Endothelial cell of umbilical vein (primary cell): ENCODE measurements around the gene HPX. TPM values are rescaled to one million over a fixed set of nuclear protein-coding genes. Genes with fewer than 3 reads are reported as not detected.

Experiments used
- BruUV-seq: library from RNA; stranded (reverse); fragments of 400-500 nt; replicated peaks from 2 replicates; lab custom pipeline; 2021; lab: Mats Ljungman, UMichigan
- CTCF ChIA-PET: fragments of 300-600, 350-600 bp; sonication (Branson Sonifier 250); formaldehyde crosslinking; loops from one replicate; lab custom pipeline; 2021; ENCODE audit warnings: antibody characterized with exemption, inconsistent platforms; lab: Charles Lee
- POLR2A ChIA-PET: fragments of 300-600, 350-600 bp; sonication (Branson Sonifier 250); formaldehyde crosslinking; loops from one replicate; lab custom pipeline; 2021; ENCODE audit warnings: antibody characterized with exemption, inconsistent platforms; lab: Charles Lee
- DNase-seq: peaks from one replicate; pipeline ENCODE4 v3.0.0-alpha.2; 2011; ENCODE audit warnings: low read depth, low spot score
- FAIRE-seq: peaks from 2 replicates; lab custom pipeline; 2011; peaks lifted over from hg19 to GRCh38; lab: Jason Lieb, UNC
- H2AFZ ChIP-seq: 2 replicates; pipeline ENCODE4 v1.6.0; 2012; ENCODE audit warnings: low read depth, low read length, control low read depth, inconsistent platforms
- H3K27ac ChIP-seq: 2 replicates; pipeline ENCODE4 v1.5.1; 2011; ENCODE audit warnings: low read depth, mild to moderate bottlenecking, control low read depth, low read length, moderate library complexity; ENCODE audit not compliant: insufficient read depth
- H3K27me3 ChIP-seq, 2 experiments: 2 replicates each; pipeline versions ENCODE4 v1.6.0 to v1.6.1; 2011; ENCODE audit warnings: low read length in 2 of 2, mixed read lengths in 1 of 2; ENCODE audit not compliant: control insufficient read depth in 2 of 2, insufficient read depth in 2 of 2
- H3K36me3 ChIP-seq, 2 experiments: 2 replicates in 1 of 2; 3 replicates in 1 of 2; pipeline ENCODE4 v1.5.1; 2011; ENCODE audit warnings: low read length in 2 of 2, mild to moderate bottlenecking in 1 of 2, moderate library complexity in 1 of 2; ENCODE audit not compliant: control insufficient read depth in 2 of 2, insufficient read depth in 2 of 2; ENCODE audit errors: extremely low read depth in 1 of 2
- H3K4me1 ChIP-seq: 3 replicates; pipeline ENCODE4 v1.5.1; 2011; ENCODE audit warnings: mild to moderate bottlenecking, low read length; ENCODE audit not compliant: control insufficient read depth, insufficient read depth; ENCODE audit errors: extremely low read depth
- H3K4me2 ChIP-seq: 2 replicates; pipeline ENCODE4 v1.6.1; 2011; ENCODE audit warnings: low read length, control low read depth, mixed read lengths; ENCODE audit not compliant: insufficient read depth
- H3K4me3 ChIP-seq, 3 experiments: fragments of 200-600 bp in 1 of 3; sonication (generic), shearing (Covaris generic) in 1 of 3; replicated peaks in 1 of 3; 2 replicates each; pipeline ENCODE4 v1.5.1; 2011 to 2016; ENCODE audit warnings: control low read depth in 3 of 3, low read length in 3 of 3, mild to moderate bottlenecking in 2 of 3, inconsistent platforms in 1 of 3, low read depth in 1 of 3, moderate library complexity in 1 of 3; ENCODE audit not compliant: insufficient read depth in 1 of 3
- H3K79me2 ChIP-seq: 2 replicates; pipeline ENCODE4 v1.6.0; 2012; ENCODE audit warnings: low read length, inconsistent platforms; ENCODE audit not compliant: control insufficient read depth, insufficient read depth
- H3K9ac ChIP-seq: replicated peaks from 2 replicates; pipeline ENCODE3; 2011; ENCODE audit warnings: low read length, control low read depth; ENCODE audit not compliant: insufficient read depth; ENCODE audit errors: extremely low read depth
- H3K9me1 ChIP-seq: replicated peaks from 3 replicates; pipeline ENCODE4 v1.6.0; 2011; ENCODE audit warnings: mild to moderate bottlenecking, low read length; ENCODE audit not compliant: control insufficient read depth, insufficient read depth; ENCODE audit errors: extremely low read depth
- H3K9me3 ChIP-seq: replicated peaks from 2 replicates; pipeline ENCODE4 v1.5.1; 2012; ENCODE audit warnings: low read length, inconsistent platforms; ENCODE audit not compliant: control insufficient read depth, insufficient read depth
- H4K20me1 ChIP-seq: replicated peaks from 2 replicates; pipeline ENCODE3; 2011; ENCODE audit warnings: mild to moderate bottlenecking, low read length; ENCODE audit not compliant: control insufficient read depth, insufficient read depth; ENCODE audit errors: extremely low read depth
- CTCF ChIP-seq, 2 donors: IDR thresholded peaks; 1 replicate in 1 of 2; 2 replicates in 1 of 2; pipeline ENCODE4 v1.5.1; 2011; ENCODE audit warnings: low read length in 2 of 2, mild to moderate bottlenecking in 2 of 2, moderate library complexity in 2 of 2, control low read depth in 1 of 2, inconsistent platforms in 1 of 2, low read depth in 1 of 2; ENCODE audit not compliant: insufficient read depth in 1 of 2; ENCODE audit errors: extremely low read depth in 1 of 2
- EZH2 ChIP-seq: IDR thresholded peaks from 2 replicates; pipeline ENCODE4 v1.6.1; 2012; ENCODE audit warnings: borderline replicate concordance, low read depth, mild to moderate bottlenecking, moderate library complexity, low read length, inconsistent platforms; ENCODE audit not compliant: severe bottlenecking
- FOS ChIP-seq: IDR thresholded peaks from 2 replicates; pipeline ENCODE4 v1.6.1; 2011; ENCODE audit warnings: mild to moderate bottlenecking, low read length, moderate library complexity, borderline replicate concordance; ENCODE audit not compliant: insufficient read depth
- GATA2 ChIP-seq: IDR thresholded peaks from 2 replicates; pipeline ENCODE4 v1.7.0; 2011; ENCODE audit warnings: low read depth, mild to moderate bottlenecking, moderate library complexity, mixed read lengths, low read length; ENCODE audit not compliant: insufficient read length, insufficient read depth
- JUN ChIP-seq: IDR thresholded peaks from 2 replicates; pipeline ENCODE4 v1.6.1; 2011; ENCODE audit warnings: borderline replicate concordance, low read depth; ENCODE audit not compliant: insufficient read length, insufficient read depth
- MAX ChIP-seq: IDR thresholded peaks from 2 replicates; pipeline ENCODE4 v1.6.1; 2011; ENCODE audit not compliant: insufficient read depth, insufficient read length
- MYC ChIP-seq: IDR thresholded peaks from one replicate; pipeline ENCODE4 v1.6.1; 2011; ENCODE audit warnings: mild to moderate bottlenecking, low read depth, low read length
- POLR2A ChIP-seq: IDR thresholded peaks from 2 replicates; pipeline ENCODE4 v1.6.1; 2012; ENCODE audit warnings: low read depth, mild to moderate bottlenecking, control low read depth, low read length
- POLR2AphosphoS5 ChIP-seq: IDR thresholded peaks from 2 replicates; pipeline ENCODE4 v1.6.1; 2012; ENCODE audit warnings: low read depth, mild to moderate bottlenecking, control low read depth, low read length, moderate library complexity; ENCODE audit not compliant: insufficient read depth
- dilution Hi-C: fragments of 300-500 bp; cut with MboI; formaldehyde crosslinking; loops from one replicate; pipeline ENCODE4 v1.15.0; 2019; ENCODE audit warnings: low sequenced_read_pairs; ENCODE audit not compliant: extremely low pct_ligation_motif_present
- intact Hi-C: fragments of 100-400 bp; cut with micrococcal nuclease; formaldehyde crosslinking; loops from one replicate; pipeline ENCODE4 v1.10.0; 2022
- polyA plus RNA-seq, 4 experiments: library from polyadenylated mRNA; depleted of rRNA in 3 of 4; stranded (reverse) in 3 of 4; unstranded in 1 of 4; fragments of >200 nt; gene quantifications; 2 replicates each; pipeline versions ENCODE4 v1.2.1 to v1.2.3, GENCODE V29; 2011 to 2012; ENCODE audit warnings: missing spikeins in 1 of 4
- total RNA-seq: library from RNA; stranded (reverse); gene quantifications from 2 replicates; pipeline ENCODE4 v1.2.3, GENCODE V29; 2021

Gene HPX
- total and polyA plus RNA-seq, 2 donors (not counting 3 experiments of a cell fraction or from before 2014, with no cell fraction given): 1.3 to 1.5 TPM

GRCh38 chr11:6459099-6459450 lies 18.3 kb upstream of the HPX start:
- dilution Hi-C loops (no loop called here), intact Hi-C loops (no loop called here)
- no peak overlapping the region for H3K27ac ChIP-seq
- POLR2A ChIA-PET: no interaction called here
- no peak overlapping the region for H3K9ac ChIP-seq
- H3K4me1 ChIP-seq: no peaks in the 10 kb centered on the region
- no TSS peak for BruUV-seq
- H3K9me3 ChIP-seq: no peaks in the 10 kb centered on the region
- DNase-seq (no peak), FAIRE-seq (no peak)
- no peak overlapping the region for H3K4me2 ChIP-seq
- no peaks in the 10 kb centered on the region for H4K20me1 ChIP-seq
- H3K79me2 ChIP-seq: no peaks in the 10 kb centered on the region
- H3K4me3 ChIP-seq: no peak overlapping the region
- no peaks in the 10 kb centered on the region for H3K9me1 ChIP-seq
- TF ChIP-seq POLR2A (no peak), MYC (no peak), MAX (no peak), EZH2 (no peak), FOS (no peak), POLR2AphosphoS5 (no peak), GATA2 (no peak), CTCF (IDR thresholded peaks at IDR 0.05; ENCODE audit: extremely low read depth in 1 of 2, insufficient read depth in 1 of 2, low read depth in 1 of 2, low read length in 2 of 2) (no peak), JUN (no peak)
- no peaks in the 10 kb centered on the region for H3K27me3 ChIP-seq
- CTCF ChIA-PET: interaction anchor here (1.1 to 2.0 kb wide), 4 partner anchors 13 to 80 kb away, joined by 3 to 13 read pairs (median 6); no protein-coding TSS in a partner anchor
- no peak overlapping the region for H2AFZ ChIP-seq
- H3K36me3 ChIP-seq: peaks cover 0 to 36% of the 10 kb centered on the region in 2 experiments
